ENCODE measurements around the gene FDPS.
"Not testable (repeated sequence)": the region's sequence is repeated elsewhere in the genome, so short reads cannot be mapped to it uniquely, and the experiment has no call there.

The FDPS gene

DNA sequence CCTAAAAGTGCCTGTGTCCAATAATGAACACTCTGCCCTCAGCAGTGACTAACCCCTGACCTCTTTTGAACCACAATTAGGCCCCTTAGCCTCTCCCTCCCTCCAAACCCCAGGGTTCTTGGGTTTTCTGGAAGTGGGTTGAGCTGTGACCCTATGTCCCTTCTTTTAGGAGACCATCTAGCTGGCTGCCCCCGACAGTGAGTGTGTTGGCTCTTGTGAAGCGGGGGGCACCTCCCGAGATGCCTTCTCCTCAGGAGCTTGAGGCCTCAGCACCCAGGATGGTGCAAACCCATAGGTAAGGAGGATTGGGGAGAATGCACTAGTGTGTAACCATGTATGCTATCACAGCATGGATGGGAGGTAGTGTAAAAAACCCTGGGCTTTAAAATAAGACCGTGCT is 19.3 kb downstream of the FDPS start:
- no peak for DNase-seq (ENCODE audit: low read depth)
- H3K4me3 ChIP-seq (ENCODE audit: low read length): no peak overlapping the region
- TF ChIP-seq, protein P1, sequence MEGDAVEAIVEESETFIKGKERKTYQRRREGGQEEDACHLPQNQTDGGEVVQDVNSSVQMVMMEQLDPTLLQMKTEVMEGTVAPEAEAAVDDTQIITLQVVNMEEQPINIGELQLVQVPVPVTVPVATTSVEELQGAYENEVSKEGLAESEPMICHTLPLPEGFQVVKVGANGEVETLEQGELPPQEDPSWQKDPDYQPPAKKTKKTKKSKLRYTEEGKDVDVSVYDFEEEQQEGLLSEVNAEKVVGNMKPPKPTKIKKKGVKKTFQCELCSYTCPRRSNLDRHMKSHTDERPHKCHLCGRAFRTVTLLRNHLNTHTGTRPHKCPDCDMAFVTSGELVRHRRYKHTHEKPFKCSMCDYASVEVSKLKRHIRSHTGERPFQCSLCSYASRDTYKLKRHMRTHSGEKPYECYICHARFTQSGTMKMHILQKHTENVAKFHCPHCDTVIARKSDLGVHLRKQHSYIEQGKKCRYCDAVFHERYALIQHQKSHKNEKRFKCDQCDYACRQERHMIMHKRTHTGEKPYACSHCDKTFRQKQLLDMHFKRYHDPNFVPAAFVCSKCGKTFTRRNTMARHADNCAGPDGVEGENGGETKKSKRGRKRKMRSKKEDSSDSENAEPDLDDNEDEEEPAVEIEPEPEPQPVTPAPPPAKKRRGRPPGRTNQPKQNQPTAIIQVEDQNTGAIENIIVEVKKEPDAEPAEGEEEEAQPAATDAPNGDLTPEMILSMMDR (IDR thresholded peaks at IDR 0.05; ENCODE audit: insufficient read depth, low read depth, low read length, missing control alignments): no peak

DNA sequence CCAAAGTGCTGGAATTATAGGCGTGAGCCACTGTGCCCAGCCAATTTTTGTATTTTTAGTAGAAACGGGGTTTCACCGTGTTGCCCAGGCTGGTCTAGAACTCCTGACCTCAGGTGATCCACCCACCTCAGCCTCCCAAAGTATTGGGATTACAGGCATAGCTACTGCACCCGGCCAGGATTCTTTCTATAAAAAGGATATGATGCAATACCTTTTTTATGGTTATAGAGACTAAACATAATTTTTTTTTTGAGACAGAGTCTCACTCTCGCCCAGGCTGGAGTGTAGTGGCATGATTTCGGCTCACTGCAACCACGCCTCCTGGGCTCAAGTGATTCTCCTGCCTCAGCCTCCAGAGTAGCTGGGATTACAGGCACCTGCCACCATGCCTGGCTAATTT is 20.2 kb downstream of the FDPS start:
- H3K4me3 ChIP-seq (ENCODE audit: low read length); DNase-seq (ENCODE audit: low read depth): not testable (repeated sequence)

DNA sequence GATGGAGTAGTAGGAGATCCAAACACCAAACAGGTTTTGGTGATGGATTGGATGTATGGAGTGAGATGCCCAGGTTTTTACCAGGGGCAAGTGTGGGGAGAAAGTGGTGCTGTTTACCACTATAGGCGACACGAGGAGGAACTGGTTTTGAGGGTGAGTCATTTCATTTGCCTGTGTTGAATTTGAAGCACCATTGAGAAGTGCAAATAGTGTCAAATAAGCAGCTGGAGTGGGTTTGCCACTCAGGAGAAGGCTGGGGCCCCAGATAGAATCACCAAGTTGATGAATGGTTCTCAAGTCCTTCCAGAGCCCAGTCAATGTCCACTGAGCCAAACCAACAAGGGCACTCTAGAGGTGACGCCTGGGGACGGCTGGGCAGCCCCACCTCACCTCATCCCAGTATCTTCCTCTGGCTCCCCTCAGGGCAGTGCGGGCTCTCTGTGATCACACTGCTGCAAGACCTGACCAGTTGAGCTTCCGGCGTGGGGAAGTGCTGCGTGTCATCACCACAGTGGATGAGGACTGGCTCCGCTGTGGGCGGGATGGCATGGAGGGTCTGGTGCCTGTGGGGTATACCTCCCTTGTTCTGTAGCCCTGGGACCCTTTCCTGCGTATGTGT is 21.4 kb downstream of the FDPS start:
- TF ChIP-seq, protein P1 (IDR thresholded peaks at IDR 0.05; ENCODE audit: insufficient read depth, low read depth, low read length, missing control alignments): no peak
- peak; percentile 48 for DNase-seq (ENCODE audit: low read depth)
- no peak overlapping the region for H3K4me3 ChIP-seq (ENCODE audit: low read length)

DNA sequence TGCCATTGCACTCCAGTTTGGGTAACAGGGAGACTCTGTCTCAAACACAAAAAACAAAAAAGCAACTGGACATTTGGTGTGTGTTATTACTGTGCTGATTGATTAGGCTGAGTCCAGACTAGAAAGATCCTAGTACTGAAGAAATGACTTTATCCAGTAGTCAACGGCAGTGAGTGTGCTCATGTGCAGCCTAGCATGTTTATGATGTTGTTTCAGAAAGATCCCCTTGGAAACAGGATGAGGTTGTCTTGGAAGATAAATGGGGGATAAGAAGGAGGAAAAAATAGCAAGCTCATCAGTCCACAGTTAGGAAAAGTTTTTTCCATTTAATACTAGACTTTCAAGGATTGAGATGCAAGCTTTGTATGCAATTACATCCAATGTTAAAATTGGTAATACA is 26.3 kb downstream of the FDPS start:
- H3K4me3 ChIP-seq (ENCODE audit: low read length): no peak overlapping the region
- DNase-seq (ENCODE audit: low read depth): no peak
- TF ChIP-seq, protein P1 (IDR thresholded peaks at IDR 0.05; ENCODE audit: insufficient read depth, low read depth, low read length, missing control alignments): no peak

DNA sequence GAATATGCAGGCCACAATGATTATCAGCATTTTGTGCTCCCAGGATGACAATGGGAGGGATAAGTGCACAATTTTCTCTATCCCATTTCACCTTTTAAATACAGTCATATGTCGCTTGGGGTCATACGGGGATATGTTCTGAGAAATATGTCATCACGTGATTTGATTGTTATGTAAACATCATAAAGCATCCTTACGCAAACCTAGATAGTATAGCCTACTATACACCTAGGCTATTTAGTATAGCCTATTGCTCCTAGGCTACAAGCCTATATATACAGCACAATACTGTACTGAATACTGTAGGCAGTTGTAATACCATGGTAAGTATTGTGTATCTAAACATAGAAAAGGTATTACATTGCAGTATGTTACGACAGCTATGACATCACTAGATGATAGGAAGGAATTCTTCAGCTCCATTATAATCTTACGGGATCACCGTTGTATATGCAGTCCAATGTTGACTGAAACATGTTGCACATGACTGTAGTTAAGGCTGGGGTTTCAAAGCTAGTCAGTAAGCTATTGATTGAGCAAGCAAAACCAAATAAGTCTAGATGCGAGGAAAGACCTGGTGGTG is 30.9 kb downstream of the FDPS start:
- no peak for DNase-seq (ENCODE audit: low read depth)
- no peak overlapping the region for H3K4me3 ChIP-seq (ENCODE audit: low read length)
- TF ChIP-seq, protein P1 (IDR thresholded peaks at IDR 0.05; ENCODE audit: insufficient read depth, low read depth, low read length, missing control alignments): no peak

DNA sequence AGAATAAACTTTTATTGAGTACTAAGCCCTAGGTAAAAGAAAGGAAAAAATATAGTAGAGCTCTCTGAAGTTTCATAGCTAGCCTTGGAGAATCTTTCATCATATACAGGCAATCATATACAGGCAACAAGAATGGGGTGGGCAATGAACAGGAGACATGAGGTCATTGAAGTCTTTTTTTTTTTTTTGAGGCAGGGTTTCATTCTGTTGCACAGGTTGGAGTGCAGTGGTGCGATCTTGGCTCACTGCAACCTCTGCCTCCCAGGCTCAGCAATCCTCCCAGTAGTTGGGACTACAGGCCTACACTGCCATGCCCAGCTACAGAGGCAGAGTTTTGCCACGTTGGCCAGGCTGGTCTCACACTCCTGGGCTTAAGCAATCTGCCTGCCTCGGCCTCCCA is 34.2 kb downstream of the FDPS start:
- TF ChIP-seq, protein P1 (IDR thresholded peaks at IDR 0.05; ENCODE audit: insufficient read depth, low read depth, low read length, missing control alignments): no peak
- DNase-seq (ENCODE audit: low read depth): no peak
- no peak overlapping the region for H3K4me3 ChIP-seq (ENCODE audit: low read length)

DNA sequence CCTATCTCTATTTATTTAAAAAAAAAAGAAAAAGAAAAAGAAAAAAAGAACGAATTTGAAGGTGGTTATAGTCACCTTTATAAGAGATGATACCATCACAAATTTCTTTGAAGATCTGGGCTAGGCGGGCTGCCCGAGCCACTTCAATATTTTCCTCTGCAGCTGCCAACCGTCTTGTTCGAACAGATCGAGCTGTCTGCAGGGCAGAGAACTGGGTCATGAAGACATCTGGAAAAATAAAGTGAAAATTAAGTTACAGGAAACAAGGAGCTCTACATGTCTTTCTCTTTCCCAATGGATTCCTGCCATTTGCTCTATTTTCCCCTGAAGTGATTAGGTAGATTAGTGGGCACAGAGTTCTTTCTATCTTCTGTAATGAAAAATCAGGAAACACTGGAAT is 44.0 kb downstream of the FDPS start:
- no peak overlapping the region for H3K4me3 ChIP-seq (ENCODE audit: low read length)
- TF ChIP-seq, protein P1 (IDR thresholded peaks at IDR 0.05; ENCODE audit: insufficient read depth, low read depth, low read length, missing control alignments): no peak
- no peak for DNase-seq (ENCODE audit: low read depth)
